Mesothelial cell of epicardium (in vitro differentiated cells): ENCODE measurements around the gene AURKA. TPM values are rescaled to one million over a fixed set of nuclear protein-coding genes. Genes with fewer than 3 reads are reported as not detected.

ENCODE experiments used
- DNase-seq, 2 experiments: peaks; one replicate each; pipeline ENCODE4 v3.0.0; 2021; ENCODE audit warnings: low spot score in 2 of 2; ENCODE audit not compliant: unreplicated experiment in 2 of 2
- H3K27ac Mint-ChIP-seq: 2 replicates; pipeline ENCODE4 v1.8.0; 2021; ENCODE audit warnings: mixed read lengths
- H3K27me3 Mint-ChIP-seq: 2 replicates; pipeline ENCODE4 v1.8.0; 2021; ENCODE audit warnings: low read depth, mixed read lengths
- H3K36me3 Mint-ChIP-seq: 2 replicates; pipeline ENCODE4 v1.8.0; 2021; ENCODE audit warnings: mixed read lengths
- H3K4me1 Mint-ChIP-seq: 2 replicates; pipeline ENCODE4 v1.8.0; 2021; ENCODE audit warnings: mixed read lengths
- H3K4me3 Mint-ChIP-seq: 2 replicates; pipeline ENCODE4 v1.8.0; 2021; ENCODE audit warnings: mild to moderate bottlenecking, moderate library complexity, mixed read lengths
- H3K9me3 Mint-ChIP-seq: 2 replicates; pipeline ENCODE4 v1.8.0; 2021; ENCODE audit warnings: mixed read lengths
- total RNA-seq: library from RNA; stranded (reverse); gene quantifications from 3 replicates; pipeline ENCODE4 v1.2.1, GENCODE V29; 2021
- TF ChIP-seq, protein P1 (sequence below): fragments of 200-600 bp; sonication (generic); IDR thresholded peaks from one replicate; pipeline ENCODE4 v1.5.0; 2021; ENCODE audit warnings: antibody characterized with exemption; ENCODE audit not compliant: unreplicated experiment

AURKA gene
- total RNA-seq, 1 donor from 2014 or later = 14.4 TPM

GRCh38 chr20:56369179-56369578 is 22.8 kb downstream of the AURKA start:
- TF ChIP-seq, protein P1, sequence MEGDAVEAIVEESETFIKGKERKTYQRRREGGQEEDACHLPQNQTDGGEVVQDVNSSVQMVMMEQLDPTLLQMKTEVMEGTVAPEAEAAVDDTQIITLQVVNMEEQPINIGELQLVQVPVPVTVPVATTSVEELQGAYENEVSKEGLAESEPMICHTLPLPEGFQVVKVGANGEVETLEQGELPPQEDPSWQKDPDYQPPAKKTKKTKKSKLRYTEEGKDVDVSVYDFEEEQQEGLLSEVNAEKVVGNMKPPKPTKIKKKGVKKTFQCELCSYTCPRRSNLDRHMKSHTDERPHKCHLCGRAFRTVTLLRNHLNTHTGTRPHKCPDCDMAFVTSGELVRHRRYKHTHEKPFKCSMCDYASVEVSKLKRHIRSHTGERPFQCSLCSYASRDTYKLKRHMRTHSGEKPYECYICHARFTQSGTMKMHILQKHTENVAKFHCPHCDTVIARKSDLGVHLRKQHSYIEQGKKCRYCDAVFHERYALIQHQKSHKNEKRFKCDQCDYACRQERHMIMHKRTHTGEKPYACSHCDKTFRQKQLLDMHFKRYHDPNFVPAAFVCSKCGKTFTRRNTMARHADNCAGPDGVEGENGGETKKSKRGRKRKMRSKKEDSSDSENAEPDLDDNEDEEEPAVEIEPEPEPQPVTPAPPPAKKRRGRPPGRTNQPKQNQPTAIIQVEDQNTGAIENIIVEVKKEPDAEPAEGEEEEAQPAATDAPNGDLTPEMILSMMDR = no peak
- peaks cover 23% of the 10 kb centered on the region for H3K36me3 Mint-ChIP-seq
- H3K4me3 Mint-ChIP-seq = no peak overlapping the region
- no peaks in the 10 kb centered on the region for H3K9me3 Mint-ChIP-seq
- no peaks in the 10 kb centered on the region for H3K27me3 Mint-ChIP-seq
- H3K4me1 Mint-ChIP-seq = no peaks in the 10 kb centered on the region
- peak overlapping the region; percentile 53 for H3K27ac Mint-ChIP-seq
- no peak for DNase-seq

- H3K36me3 Mint-ChIP-seq = peaks cover 25% of the 10 kb centered on the region
- DNase-seq = no peak
- H3K9me3 Mint-ChIP-seq = no peaks in the 10 kb centered on the region
- TF ChIP-seq, protein P1 = no peak
- H3K4me1 Mint-ChIP-seq = no peaks in the 10 kb centered on the region
- H3K27me3 Mint-ChIP-seq = no peaks in the 10 kb centered on the region
- H3K4me3 Mint-ChIP-seq = no peak overlapping the region
- H3K27ac Mint-ChIP-seq = no peak overlapping the region
Observed at GRCh38 chr20:56368351-56369134, 23.5 kb downstream of the AURKA start.

GRCh38 chr20:56363491-56363890 is 28.5 kb downstream of the AURKA start:
- H3K4me1 Mint-ChIP-seq = peaks cover 20% of the 10 kb centered on the region

GRCh38 chr20:56362833-56363413 is 29.1 kb downstream of the AURKA start:
- DNase-seq = no peak
- H3K4me3 Mint-ChIP-seq = no peak overlapping the region
- no peak overlapping the region for H3K27ac Mint-ChIP-seq
- peaks cover 20% of the 10 kb centered on the region for H3K4me1 Mint-ChIP-seq
- H3K27me3 Mint-ChIP-seq = no peaks in the 10 kb centered on the region
- H3K36me3 Mint-ChIP-seq = peaks cover 24% of the 10 kb centered on the region
- TF ChIP-seq, protein P1 = no peak
- H3K9me3 Mint-ChIP-seq = no peaks in the 10 kb centered on the region

More at GRCh38 chr20:56363491-56363890, 28.5 kb downstream of the AURKA start:
- no peaks in the 10 kb centered on the region for H3K9me3 Mint-ChIP-seq
- no peak overlapping the region for H3K4me3 Mint-ChIP-seq
- no peak overlapping the region for H3K27ac Mint-ChIP-seq
- no peak for DNase-seq
- H3K27me3 Mint-ChIP-seq = no peaks in the 10 kb centered on the region
- TF ChIP-seq, protein P1 = no peak
- H3K36me3 Mint-ChIP-seq = peaks cover 24% of the 10 kb centered on the region

DNA sequence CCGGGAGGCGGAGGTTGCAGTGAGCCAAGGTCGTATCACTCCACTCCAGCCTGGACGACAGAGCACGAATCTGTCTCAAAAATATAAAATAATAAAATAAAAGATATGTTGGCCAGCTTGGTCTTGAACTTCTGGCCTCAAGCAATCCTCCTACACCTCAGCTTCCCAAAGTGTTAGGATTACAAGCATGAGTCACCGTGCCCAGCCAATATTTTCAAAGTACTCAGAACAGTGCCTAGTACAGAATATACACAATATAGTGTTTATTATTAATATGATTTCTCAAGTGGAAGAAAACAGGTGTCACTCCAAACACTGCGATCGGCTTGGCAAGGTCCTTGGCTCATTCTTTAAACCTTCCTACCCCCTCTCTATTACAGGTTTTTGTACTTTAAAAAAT is 30.1 kb downstream of the AURKA start:
- Mint-ChIP-seq H3K27me3 (no peaks in the 10 kb centered on the region), H3K4me1 (peaks cover 20% of the 10 kb centered on the region), H3K9me3 (no peaks in the 10 kb centered on the region), H3K27ac (no peak overlapping the region), H3K4me3 (no peak overlapping the region), H3K36me3 (peaks cover 18% of the 10 kb centered on the region)
- DNase-seq = no peak
- TF ChIP-seq, protein P1 = no peak
